ENCODE results near the gene ANKRD63. TPM values are rescaled to one million over a fixed set of nuclear protein-coding genes. Genes with fewer than 3 reads are reported as not detected.

Gene ANKRD63
- total RNA-seq (1 to 10 TPM in 1 of 4 donors, not detected in 3; 1.6 TPM), polyA plus RNA-seq (not detected)

GRCh38 chr15:40282869-40283614, at the start of gene ANKRD63:
Gene ANKRD63, minus strand, starts transcription at chr15:40283064. Its CDS starts 478 bp downstream, at chr15:40282586.
- WGBS, 2 donors = 2 to 4% methylated on average over 76 of the region's 76 CpGs
- peak within 1 kb of the TSS; percentile 26 to 52 (median 40) for H3K4me3 ChIP-seq
- intact Hi-C loops (cut with DNase I) = no loop called here
- no peaks in the 10 kb centered on the region for H3K9me3 ChIP-seq
- DNase-seq = no peak
- TF ChIP-seq POLR2AphosphoS5 (IDR thresholded peaks at IDR 0.05) (no peak), EP300 (IDR thresholded peaks at IDR 0.05) (no peak), POLR2A (IDR thresholded peaks at IDR 0.05) (no peak), CTCF (IDR thresholded peaks at IDR 0.05) (no peak)
- H3K4me1 ChIP-seq = peaks cover 0 to 49% (median 42%) of the 10 kb centered on the region in 4 donors
- no peaks in the 10 kb centered on the region for H3K36me3 ChIP-seq
- H3K27me3 ChIP-seq = peaks cover 33 to 60% (median 47%) of the 10 kb centered on the region in 3 donors
- H3K27ac ChIP-seq = no peak within 1 kb of the TSS

- peaks cover 0 to 100% (median 100%) of the 10 kb centered on the region in 4 donors for H3K4me1 ChIP-seq
- H3K4me3 ChIP-seq = no peak overlapping the region
- H3K9me3 ChIP-seq = no peaks in the 10 kb centered on the region
- DNase-seq = no peak
- whole genome bisulfite sequencing, 2 donors = 76 to 77% methylated on average over 8 of the region's 8 CpGs
- TF ChIP-seq POLR2AphosphoS5 (IDR thresholded peaks at IDR 0.05) = peak; percentile 23 to 69 (median 52)
- TF ChIP-seq POLR2A (IDR thresholded peaks at IDR 0.05) = no peak
- TF ChIP-seq EP300 (IDR thresholded peaks at IDR 0.05) = no peak
- TF ChIP-seq CTCF (IDR thresholded peaks at IDR 0.05) = no peak
- H3K36me3 ChIP-seq = peaks cover 17 to 27% (median 21%) of the 10 kb centered on the region in 4 donors
- H3K27me3 ChIP-seq = no peaks in the 10 kb centered on the region
- intact Hi-C loops (cut with DNase I) = loop anchor here (5.0 to 10.0 kb wide), 2 partner anchors 230 to 857 kb away; no protein-coding TSS in a partner anchor
- peak overlapping the region; percentile 97 to 99 (median 99) for H3K27ac ChIP-seq
These were observed 49.4 kb upstream of the ANKRD63 start for GRCh38 chr15:40332113-40332781.

GRCh38 chr15:40331637-40332036, 48.8 kb upstream of the ANKRD63 start:
- Histone ChIP-seq H3K27ac (peak overlapping the region; percentile 97 to 99 (median 99)), H3K27me3 (no peaks in the 10 kb centered on the region), H3K36me3 (peaks cover 11 to 21% (median 18%) of the 10 kb centered on the region in 4 donors), H3K4me3 (no peak overlapping the region), H3K9me3 (no peaks in the 10 kb centered on the region), H3K4me1 (peaks cover 0 to 100% (median 100%) of the 10 kb centered on the region in 4 donors)
- TF ChIP-seq POLR2AphosphoS5 (IDR thresholded peaks at IDR 0.05) = peak in 2 of 4 donors; percentile 50 to 54
- TF ChIP-seq CTCF (IDR thresholded peaks at IDR 0.05) = no peak
- DNase-seq = no peak
- intact Hi-C loops (cut with DNase I) = loop anchor here (5.0 to 10.0 kb wide), 2 partner anchors 229 to 857 kb away; no protein-coding TSS in a partner anchor
- WGBS, 2 donors = 94 to 96% methylated on average over 7 of the region's 7 CpGs

- peaks cover 8 to 15% (median 12%) of the 10 kb centered on the region in 4 donors for H3K36me3 ChIP-seq
- 92 to 93% methylated on average over 7 of the region's 7 CpGs for WGBS, 2 donors
- intact Hi-C loops (cut with DNase I) = loop anchor here (5.0 to 10.0 kb wide), 2 partner anchors 229 to 856 kb away; no protein-coding TSS in a partner anchor
These were observed 48.2 kb upstream of the ANKRD63 start for GRCh38 chr15:40331026-40331425.

More at GRCh38 chr15:40331026-40331425, 48.2 kb upstream of the ANKRD63 start:
- peak overlapping the region; percentile 97 to 99 (median 99) for H3K27ac ChIP-seq
- no peaks in the 10 kb centered on the region for H3K27me3 ChIP-seq
- no peak for TF ChIP-seq EP300 (IDR thresholded peaks at IDR 0.05)
- no peak for TF ChIP-seq POLR2AphosphoS5 (IDR thresholded peaks at IDR 0.05)
- TF ChIP-seq POLR2A (IDR thresholded peaks at IDR 0.05) = no peak
- no peak for TF ChIP-seq CTCF (IDR thresholded peaks at IDR 0.05)
- DNase-seq = peak; percentile 65
- peaks cover 0 to 100% (median 100%) of the 10 kb centered on the region in 4 donors for H3K4me1 ChIP-seq
- H3K9me3 ChIP-seq = no peaks in the 10 kb centered on the region
- no peak overlapping the region for H3K4me3 ChIP-seq

All from sigmoid colon (tissue), 7 donors.